SK-MEL-5 (cell line): ENCODE measurements around the gene MTCH1. TPM values are rescaled to one million over a fixed set of nuclear protein-coding genes. Genes with fewer than 3 reads are reported as not detected.

Experiments
- DNase-seq: peaks from one replicate; pipeline ENCODE4 v3.0.0-alpha.2; 2016; ENCODE audit warnings: low read depth, low spot score
- in situ Hi-C: cut with HindIII; loops from 2 replicates; pipeline ENCODE4 v1.10.0; 2016; ENCODE audit warnings: low sequenced_read_pairs, high pct_unique_total_duplicates, low pct_unique_long_range_greater_than_20kb
- total RNA-seq: library from RNA; depleted of rRNA; stranded (reverse); fragments of >200 nt; shearing (Covaris generic); gene quantifications from 2 replicates; pipeline ENCODE4 v1.2.3, GENCODE V29; 2014

Gene MTCH1
- total RNA-seq, 1 experiment from 2014 or later = 222 TPM

GRCh38 chr6:37020381-37020780 lies 34.4 kb upstream of the MTCH1 start:
- no peak for DNase-seq
- in situ Hi-C loops = no loop called here

DNA sequence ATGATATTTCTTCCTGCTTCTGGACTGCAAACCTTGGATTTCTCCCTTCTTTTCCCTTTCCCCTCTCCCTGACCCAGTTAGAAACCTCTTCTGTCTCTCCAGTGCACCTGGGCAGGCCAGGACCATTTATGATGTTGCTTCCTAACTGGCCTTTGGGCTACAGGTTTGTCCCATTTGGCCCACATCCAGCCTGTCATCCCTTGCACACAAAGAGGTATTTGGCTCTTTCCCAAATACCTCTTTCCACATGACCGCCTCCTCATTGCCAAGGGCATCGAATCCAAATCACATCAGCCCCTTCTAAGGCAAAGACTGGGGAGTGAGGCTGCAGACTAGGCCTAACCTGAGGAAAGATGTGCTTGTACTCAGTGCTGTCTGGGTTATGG lies 33.1 kb upstream of the MTCH1 start:
- no peak for DNase-seq
- in situ Hi-C loops = no loop called here

DNA sequence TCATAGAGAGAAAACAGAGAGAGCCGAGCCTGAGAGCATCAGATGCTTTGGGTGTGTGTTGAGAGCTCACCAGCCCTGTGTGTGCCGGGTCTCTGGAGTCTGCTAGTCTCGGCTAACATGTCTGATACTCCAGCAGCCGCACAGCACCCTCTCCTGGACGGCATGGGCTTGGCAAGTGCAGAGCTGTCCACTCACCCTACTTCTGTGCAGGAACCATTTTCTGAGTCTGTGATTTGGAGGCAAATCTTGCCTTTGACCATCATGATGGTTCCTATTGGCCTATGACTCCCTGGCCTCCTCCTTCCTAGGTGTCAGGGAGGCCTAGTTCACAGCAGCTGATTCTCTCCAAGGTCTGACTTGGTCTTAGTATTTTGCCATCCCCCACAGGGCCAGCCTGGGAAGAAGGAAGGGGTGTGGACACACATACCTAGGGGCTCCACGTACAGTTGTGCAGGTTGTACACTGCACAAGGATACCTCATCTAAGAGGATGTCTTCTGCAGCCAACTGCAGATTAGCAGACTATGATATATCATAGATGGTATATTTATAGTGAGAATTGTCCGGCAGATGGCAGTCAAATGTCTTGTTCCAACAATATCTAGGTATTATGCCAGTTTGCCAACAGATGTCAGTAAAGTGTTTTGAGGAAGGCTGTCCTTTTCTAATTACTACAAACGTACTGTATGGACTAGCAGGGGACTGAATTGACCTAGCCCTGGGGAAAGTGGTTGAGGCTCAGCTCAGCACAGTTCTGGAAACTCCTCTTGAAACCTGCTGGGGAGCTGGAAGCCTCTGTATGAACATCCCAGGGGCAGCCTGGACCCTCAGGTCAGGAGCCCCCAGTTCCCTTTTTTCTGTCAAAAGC lies 32.4 kb upstream of the MTCH1 start:
- peak; percentile 87 for DNase-seq
- in situ Hi-C loops = no loop called here

GRCh38 chr6:37017606-37018197 lies 31.7 kb upstream of the MTCH1 start:
- in situ Hi-C loops = no loop called here

GRCh38 chr6:37016995-37017394 lies 31.0 kb upstream of the MTCH1 start:
- no peak for DNase-seq
- in situ Hi-C loops = no loop called here

More at GRCh38 chr6:37017606-37018197, 31.7 kb upstream of the MTCH1 start:
- DNase-seq = no peak

- in situ Hi-C loops = no loop called here
- DNase-seq = no peak
Observed at GRCh38 chr6:37015532-37015931, 29.5 kb upstream of the MTCH1 start.

DNA sequence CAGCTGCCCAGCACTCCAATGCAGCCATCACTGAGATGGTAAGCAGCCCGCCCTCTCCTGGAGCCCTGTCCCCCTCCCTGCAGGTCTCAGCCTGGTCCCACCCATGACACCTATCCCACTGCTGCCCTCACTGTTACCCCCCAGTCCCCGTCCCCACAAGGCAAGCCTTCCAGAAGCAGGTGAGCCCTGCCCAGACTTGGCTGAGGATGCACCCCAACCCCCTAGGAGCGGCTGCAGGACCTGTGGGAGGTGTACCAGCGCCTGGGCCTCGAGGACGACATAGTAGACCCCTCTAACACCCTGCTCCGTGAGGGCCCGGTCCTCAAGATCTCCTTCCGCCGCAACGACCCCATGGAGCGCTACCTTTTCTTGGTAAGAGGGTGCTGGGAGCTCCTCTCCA lies 28.7 kb upstream of the MTCH1 start:
- in situ Hi-C loops = no loop called here

DNA sequence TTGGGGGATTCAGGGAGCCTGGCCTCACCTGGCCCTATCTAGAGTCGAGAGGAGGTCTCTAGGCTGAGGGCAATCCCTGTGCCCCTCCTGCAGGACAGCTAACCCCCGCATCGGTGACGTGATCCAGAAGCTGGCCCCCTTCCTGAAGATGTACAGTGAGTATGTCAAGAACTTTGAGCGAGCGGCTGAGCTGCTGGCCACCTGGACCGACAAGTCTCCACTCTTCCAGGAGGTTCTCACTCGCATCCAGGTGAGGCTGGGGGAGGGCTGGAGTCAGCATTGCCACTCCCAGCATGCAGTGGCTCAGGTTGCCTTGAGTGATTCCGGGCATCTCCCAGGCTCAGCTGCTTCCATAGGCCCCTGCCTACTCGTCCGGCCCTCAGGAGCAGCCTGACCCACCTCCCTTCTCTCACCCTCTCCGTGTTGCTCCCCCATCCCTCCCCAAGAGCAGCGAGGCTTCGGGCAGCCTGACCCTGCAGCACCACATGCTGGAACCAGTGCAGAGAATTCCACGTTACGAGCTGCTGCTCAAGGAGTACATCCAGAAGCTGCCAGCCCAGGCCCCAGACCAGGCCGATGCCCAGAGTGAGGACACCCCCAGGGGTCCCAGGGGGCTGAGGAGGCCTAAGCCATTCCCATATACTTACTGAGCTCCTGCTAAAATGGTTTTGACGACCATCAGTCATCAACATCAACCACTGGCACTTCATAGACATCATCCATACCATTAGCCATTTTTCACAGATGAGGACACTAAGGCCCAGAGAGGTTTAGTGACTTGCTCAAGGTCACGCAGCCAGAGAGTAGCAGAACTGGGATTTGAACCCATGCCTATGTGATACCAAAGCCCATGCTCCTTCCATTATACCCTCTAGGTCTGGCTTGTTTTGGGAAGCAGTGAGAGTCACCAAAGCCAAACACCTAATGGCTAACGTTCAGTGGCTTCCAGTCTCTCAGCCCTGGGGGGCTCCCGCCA lies 27.8 kb upstream of the MTCH1 start:
- DNase-seq = no peak
- in situ Hi-C loops = no loop called here

More for the DNA sequence above, 28.7 kb upstream of the MTCH1 start:
- no peak for DNase-seq

DNA sequence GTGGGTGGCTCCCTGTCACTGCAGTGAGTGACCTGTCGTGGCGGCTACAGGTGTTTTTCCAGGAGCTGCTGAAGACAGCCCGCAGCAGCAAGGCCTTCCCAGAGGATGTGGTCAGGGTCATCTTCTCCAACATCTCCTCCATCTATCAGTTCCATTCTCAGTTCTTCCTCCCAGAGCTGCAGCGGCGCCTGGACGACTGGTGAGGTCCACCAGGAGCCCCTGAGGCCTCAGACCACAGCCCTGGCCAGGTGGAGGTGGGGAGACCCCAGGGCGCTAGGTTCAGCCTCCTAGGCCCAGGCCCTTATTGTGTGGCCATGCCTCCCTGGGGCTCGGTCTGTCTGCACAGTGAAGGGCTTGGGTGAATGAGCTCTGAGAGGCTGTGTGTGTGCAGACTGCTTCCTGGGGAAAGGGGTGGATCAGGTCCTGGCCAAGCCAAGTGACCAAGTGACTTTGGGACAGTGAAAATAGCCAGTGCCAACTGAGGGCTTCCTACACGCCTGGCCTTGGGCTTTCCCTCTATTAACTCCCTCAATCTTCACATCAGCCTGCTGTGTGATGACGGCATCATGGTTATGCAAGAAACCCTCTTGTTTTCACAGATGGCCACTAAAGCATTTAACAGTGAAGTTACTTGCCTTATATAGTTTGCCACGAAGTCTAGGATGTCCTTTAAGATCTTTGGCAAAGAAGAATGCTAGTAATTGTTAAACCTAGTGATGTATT lies 25.8 kb upstream of the MTCH1 start:
- DNase-seq = no peak
- in situ Hi-C loops = no loop called here

GRCh38 chr6:37010402-37010892 lies 24.5 kb upstream of the MTCH1 start:
- in situ Hi-C loops = no loop called here
- no peak for DNase-seq

- no peak for DNase-seq
- in situ Hi-C loops = no loop called here
Observed at GRCh38 chr6:37008484-37009465, 22.8 kb upstream of the MTCH1 start.

GRCh38 chr6:37007340-37008043 lies 21.5 kb upstream of the MTCH1 start:
- in situ Hi-C loops = no loop called here
- no peak for DNase-seq

DNA sequence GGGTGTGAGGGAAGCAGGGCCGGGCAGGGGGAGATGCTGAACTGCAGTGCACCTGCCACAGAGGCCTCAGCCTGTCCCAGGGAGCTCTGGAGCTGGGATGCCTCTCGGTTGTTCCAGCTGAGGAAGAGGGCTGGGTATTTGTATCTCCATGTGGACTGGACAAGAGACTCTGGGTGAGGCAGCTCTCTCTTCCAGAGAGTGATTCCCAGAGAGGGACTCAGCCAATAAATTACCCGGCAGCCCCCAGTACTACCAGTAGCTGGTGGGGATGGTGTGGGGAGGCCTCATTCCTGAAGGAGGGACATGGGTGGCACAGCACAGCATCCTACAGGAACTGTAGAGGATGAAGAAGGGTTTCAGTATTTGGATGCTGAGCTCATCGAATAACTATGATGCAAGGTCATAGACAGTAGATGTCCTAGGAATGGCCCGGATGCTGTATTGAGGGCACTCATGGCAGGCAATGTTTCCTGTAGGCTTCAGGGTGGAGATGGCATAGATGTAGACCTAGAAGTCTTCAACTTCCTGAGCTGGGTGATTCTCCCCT lies 20.9 kb upstream of the MTCH1 start:
- in situ Hi-C loops = no loop called here

DNA sequence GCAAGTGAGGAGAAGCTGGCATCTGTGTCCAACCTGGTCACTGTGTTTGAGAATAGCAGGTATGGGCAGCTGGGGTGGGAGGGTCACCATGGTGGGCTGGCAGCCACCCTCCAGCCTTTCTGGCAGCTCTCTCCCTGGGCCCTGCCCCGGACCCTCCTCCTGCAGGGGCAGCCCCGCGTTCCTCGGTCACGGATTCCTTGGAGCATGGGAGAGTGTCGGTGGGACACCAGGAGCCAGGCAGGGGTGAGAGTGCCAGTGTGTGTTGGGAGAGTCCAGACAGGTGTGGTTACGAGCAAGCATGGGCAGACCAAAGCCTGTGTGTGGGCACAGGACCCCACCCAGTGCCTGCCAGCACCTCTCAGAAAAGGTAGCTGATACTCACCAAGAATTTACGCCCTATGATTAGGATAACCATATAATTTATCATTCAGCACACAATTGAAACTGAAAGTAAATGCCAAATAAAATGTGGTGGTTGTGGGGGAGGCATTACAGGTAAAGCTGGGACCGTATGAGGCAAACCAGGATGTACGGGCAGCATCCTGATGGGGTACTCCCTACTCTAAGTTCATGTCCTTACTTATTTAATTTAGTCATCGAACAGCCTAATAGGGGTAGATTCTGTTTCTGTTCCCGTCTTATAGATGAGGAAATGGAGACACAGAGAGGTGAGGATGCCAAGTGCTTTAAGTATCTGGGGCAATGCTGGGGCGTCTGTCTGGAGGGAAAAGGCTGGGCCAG lies 20.0 kb upstream of the MTCH1 start:
- DNase-seq = no peak
- in situ Hi-C loops = no loop called here

More for the DNA sequence above, 20.9 kb upstream of the MTCH1 start:
- DNase-seq = no peak
